HG02571 (cell line): Measurements from ENCODE around the gene STK26.
A peak's percentile ranks its signal among the peaks of the same experiment; 100 is the strongest.
"Not testable (repeated sequence)": the region's sequence is repeated elsewhere in the genome, so short reads cannot be mapped to it uniquely, and the experiment has no call there.

Experiments
- ATAC-seq: cut with Tn5 transposase; IDR thresholded peaks from one replicate; pipeline ENCODE4 v1.9.1; 2021; ENCODE audit warnings: mild to moderate bottlenecking, moderate library complexity; ENCODE audit not compliant: unreplicated experiment

Gene STK26

GRCh38 chrX:132022967-132023895, at the start of gene STK26:
Gene STK26, plus strand, starts transcription at chrX:132023302. Its CDS starts 316 bp downstream, at chrX:132023618.
- peak; percentile 72 for ATAC-seq

DNA sequence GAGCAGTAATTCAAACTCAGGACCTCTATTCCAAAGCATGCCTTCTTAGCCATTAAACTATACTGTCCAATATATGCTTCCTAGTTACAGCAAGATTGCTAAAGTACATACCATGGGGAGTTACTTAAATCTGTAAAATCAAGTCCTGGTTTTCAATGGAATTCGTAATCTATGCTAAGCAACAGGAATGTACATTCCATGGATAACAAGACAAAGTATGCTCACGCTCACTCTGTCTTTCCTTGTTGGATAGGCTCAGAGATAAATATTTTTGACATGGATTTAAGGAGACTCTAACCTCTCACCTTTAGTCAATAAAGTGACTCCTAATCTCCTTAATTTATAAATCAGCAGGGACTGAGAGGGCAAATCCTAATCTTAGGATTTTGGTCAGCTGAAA, 47.3 kb upstream of the STK26 start:
- ATAC-seq = no peak

GRCh38 chrX:131977619-131978018, 45.5 kb upstream of the STK26 start:
- ATAC-seq = no peak

GRCh38 chrX:131979116-131979515, 44.0 kb upstream of the STK26 start:
- ATAC-seq = no peak

- ATAC-seq = no peak
Measured at GRCh38 chrX:131985526-131986049, 37.5 kb upstream of the STK26 start.

DNA sequence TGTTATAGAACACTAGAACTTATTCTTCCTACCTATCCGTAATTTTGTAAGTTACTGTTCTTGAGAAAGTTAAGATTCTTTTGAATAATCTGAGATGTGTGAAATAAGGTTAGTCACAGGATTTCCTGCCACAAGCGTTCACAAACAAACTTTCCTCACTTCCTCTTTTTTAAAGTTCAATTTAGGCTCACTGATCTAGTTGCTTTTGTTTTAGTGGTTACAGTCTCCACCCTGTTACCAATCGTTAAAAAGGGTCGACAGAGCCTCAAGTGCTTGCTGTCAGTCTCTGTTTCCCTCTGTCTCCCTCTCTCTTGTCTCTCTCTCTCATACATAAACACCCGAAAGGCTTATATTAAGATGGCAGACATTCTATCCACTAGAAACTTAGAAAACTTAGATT, 35.9 kb upstream of the STK26 start:
- ATAC-seq = peak; percentile 97

DNA sequence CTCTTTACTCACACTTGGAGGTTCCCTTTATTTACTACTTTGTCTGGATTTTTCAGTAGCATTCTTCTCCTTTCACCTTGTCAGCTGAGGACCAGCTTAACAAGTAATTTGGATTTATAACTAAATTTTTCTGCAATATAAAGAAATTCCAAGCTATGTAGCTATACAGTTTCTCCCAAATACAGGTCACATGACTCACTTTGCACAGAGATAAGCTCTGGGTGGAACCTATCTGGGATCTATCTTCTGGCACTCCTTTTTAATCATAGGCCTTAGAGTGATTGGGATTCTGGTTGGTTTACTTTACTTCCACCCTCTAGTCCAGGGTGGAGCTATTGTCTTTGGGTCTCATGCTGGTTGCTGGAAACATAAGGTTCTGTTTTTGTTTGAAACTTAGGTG, 34.9 kb upstream of the STK26 start:
- no peak for ATAC-seq

GRCh38 chrX:132001127-132001526, 22.0 kb upstream of the STK26 start:
- no peak for ATAC-seq

DNA sequence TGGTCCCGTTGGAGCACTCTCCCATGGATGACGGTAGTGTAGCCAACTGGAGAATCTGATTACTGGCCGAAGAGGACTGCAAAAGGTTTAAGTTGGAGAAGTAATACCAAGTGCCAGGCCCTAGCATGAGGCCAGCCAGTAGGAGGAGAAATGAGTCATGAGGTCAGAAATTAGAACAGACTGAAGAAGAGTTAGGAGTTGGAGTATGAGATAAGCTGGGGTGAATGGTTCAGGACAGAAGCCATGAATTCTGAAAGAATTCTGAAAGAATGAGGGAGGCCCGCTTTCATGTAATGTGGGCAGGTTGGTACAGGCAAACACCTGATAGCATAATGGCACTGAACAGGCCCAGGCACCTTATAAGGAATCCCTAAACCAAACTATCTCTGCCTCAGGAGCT, 18.4 kb upstream of the STK26 start:
- ATAC-seq = no peak

- ATAC-seq = no peak
Measured at GRCh38 chrX:132009350-132009749, 13.8 kb upstream of the STK26 start.

DNA sequence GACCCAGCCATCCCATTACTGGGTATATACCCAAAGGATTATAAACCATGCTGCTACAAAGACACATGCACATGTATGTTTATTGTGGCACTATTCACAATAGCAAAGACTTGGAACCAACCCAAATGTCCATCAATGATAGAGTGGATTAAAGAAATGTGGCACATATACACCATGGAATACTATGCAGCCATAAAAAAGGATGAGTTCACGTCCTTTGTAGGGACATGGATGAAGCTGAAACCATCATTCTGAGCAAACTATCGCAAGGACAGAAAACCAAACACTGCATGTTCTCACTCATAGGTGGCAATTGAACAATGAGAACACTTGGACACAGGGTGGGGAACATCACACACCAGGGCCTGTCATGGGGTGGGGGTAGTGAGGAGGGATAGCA, 12.9 kb upstream of the STK26 start:
- not testable (repeated sequence) for ATAC-seq

GRCh38 chrX:132015875-132016274, 7.2 kb upstream of the STK26 start:
- no peak for ATAC-seq

- no peak for ATAC-seq
Measured at GRCh38 chrX:132016628-132017430, 6.3 kb upstream of the STK26 start.

- ATAC-seq = no peak
Measured at GRCh38 chrX:132017431-132018185, 5.5 kb upstream of the STK26 start.

- no peak for ATAC-seq
Measured at GRCh38 chrX:132022198-132022966, 720 bp upstream of the STK26 start.

GRCh38 chrX:132023896-132024386, 839 bp downstream of the STK26 start:
- ATAC-seq = peak; percentile 45

GRCh38 chrX:132025041-132025440, 1.9 kb downstream of the STK26 start:
- ATAC-seq = no peak

GRCh38 chrX:132030264-132030663, 7.2 kb downstream of the STK26 start:
- no peak for ATAC-seq

DNA sequence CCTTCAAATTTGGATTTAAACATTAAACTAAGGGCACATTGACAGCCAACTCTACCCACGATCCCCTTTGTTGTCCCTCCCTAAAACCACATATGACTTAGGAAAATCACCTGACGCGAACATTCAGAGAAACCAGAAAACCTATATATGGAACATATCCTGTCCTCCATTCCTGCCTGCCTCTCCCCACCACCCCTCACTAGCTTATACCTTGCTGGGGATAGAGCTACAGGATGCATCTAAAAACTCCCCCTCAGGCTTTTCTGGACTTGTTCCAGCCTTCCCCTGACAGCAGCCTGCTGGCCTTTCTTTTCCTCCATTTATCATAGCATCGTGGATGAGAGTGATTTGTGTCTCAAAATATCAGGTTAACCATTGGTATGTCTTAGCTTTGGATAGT, 8.8 kb downstream of the STK26 start:
- no peak for ATAC-seq

DNA sequence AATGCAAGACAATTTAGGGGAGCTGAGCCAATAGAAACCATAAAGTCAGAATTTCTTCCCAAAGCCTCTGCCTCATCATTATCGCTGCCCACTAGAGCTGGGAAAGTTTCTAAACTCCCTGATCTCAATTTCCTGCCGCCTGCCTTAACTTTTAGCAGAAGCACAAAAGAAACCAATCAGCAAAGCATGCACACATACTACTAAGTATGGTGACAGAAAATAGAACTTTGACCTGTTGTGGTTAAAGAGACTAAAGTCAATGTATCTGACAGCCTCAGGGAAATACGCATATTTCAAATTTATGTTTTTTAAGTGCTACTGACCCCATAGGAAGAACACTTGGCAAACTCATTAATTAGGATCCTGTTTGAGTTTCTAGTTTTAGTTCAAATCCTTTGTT, 10.1 kb downstream of the STK26 start:
- ATAC-seq = no peak
